Stimulated activated CD8-positive, alpha-beta memory T cell treated with anti-CD3 and anti-CD28 coated beads, Interleukin-15, amount 100 ng/mL, for 24 hours (primary cell): ENCODE measurements around the gene DPP7.
A peak's percentile ranks its signal among the peaks of the same experiment; 100 is the strongest.

Experiments
- DNase-seq: peaks from one replicate; pipeline ENCODE4 v3.0.0-alpha.2; 2020; ENCODE audit warnings: low read depth

Gene DPP7

GRCh38 chr9:137086531-137087408 is 27.8 kb downstream of the DPP7 start, which contains the start of gene MAN1B1:
Gene MAN1B1 (plus strand): TSS chr9:137086985. CDS start chr9:137087000, 15 bp downstream.
- DNase-seq = peak; percentile 98

DNA sequence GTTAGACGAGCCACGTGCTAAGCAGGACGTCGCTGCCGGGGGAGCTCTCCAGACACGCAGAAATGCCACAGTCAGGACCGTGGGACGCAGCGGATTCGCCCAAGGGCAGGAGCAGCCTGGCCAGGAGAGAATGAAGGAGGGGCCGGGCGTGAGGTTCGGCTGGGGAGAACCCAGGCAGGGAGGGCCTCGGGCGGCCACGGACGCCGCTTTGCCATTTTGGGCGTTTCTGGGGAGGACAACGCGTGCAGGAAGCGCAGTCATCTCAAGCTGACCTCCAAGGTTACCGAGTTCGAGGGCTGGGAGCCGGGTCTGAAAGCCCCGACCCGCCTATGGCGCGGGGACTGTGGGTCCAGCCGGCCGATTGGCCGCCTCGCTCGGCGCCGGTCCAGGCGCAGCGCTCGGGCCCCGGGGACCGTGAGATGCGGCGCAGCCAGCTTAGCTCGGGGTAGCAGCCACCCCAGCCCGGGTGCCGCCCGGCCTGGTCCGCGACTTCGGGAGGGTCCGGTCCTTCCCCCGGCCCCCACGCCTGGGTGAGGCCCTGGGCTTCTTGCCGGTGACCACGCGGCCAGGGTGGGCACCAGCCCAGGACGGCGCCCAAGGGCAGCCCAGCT is 28.5 kb downstream of the DPP7 start:
- no peak for DNase-seq

DNA sequence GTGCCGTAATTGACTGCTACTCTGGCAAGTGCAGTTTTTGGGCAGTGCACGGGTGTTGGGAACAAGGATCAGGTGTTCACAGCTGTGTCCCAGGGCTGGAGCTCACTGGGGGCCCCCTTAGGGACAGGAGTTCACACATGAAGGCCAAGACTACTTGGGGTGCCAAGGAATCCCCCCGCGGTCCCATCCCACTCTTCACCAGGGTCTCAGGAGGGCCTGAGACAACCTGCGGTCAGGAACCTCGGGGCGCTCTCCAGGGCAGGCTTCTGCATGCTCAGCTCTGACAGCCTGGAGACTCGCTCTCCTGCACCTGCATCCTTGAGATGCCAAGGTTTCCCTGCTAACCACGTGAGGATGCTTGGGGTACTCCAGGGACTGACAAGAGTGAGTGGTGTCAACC is 30.0 kb downstream of the DPP7 start:
- no peak for DNase-seq

- no peak for DNase-seq
These were observed 31.0 kb downstream of the DPP7 start for GRCh38 chr9:137083394-137084004.

DNA sequence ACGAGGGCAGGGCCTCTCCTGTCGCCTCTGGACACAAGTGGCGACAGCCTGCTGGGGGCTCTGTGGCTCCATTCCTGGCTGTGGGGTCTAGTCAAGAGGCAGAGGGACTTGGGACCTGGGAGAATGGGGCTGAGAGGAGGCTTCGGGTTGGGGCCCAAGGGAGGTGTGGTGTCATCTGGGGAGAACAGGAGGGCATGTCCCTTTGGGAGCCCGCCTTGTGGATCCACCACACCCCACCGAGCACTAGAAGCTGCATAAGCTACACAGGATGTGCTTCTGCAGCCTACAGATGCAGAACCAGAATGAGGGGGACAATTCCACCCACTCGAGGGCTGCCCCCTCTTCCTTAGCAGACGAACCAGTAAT is 31.6 kb downstream of the DPP7 start:
- no peak for DNase-seq

- DNase-seq = no peak
These were observed 32.2 kb downstream of the DPP7 start for GRCh38 chr9:137082222-137082924.

- DNase-seq = no peak
These were observed 34.0 kb downstream of the DPP7 start for GRCh38 chr9:137080260-137081122.

DNA sequence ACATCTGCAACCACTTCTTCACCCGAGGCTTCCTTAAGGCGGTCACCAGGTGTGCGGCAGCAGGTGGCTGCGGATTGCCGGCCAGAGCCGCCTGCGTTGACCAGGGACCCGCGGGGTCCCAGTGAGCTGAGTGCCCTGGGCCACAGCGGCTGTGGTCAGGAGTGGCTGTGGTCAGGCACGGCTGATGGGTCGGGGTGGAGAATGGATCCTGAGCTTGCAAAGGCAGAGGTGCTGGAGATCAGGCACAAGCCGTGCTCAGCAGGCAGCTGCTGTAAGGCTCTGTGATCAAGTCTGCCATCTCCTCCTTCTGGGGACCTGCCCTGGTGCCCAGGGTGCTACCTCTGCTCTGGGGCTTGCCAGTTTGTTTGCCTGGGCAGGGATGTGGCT is 35.1 kb downstream of the DPP7 start:
- no peak for DNase-seq

GRCh38 chr9:137078701-137079400 is 35.7 kb downstream of the DPP7 start:
- DNase-seq = no peak

DNA sequence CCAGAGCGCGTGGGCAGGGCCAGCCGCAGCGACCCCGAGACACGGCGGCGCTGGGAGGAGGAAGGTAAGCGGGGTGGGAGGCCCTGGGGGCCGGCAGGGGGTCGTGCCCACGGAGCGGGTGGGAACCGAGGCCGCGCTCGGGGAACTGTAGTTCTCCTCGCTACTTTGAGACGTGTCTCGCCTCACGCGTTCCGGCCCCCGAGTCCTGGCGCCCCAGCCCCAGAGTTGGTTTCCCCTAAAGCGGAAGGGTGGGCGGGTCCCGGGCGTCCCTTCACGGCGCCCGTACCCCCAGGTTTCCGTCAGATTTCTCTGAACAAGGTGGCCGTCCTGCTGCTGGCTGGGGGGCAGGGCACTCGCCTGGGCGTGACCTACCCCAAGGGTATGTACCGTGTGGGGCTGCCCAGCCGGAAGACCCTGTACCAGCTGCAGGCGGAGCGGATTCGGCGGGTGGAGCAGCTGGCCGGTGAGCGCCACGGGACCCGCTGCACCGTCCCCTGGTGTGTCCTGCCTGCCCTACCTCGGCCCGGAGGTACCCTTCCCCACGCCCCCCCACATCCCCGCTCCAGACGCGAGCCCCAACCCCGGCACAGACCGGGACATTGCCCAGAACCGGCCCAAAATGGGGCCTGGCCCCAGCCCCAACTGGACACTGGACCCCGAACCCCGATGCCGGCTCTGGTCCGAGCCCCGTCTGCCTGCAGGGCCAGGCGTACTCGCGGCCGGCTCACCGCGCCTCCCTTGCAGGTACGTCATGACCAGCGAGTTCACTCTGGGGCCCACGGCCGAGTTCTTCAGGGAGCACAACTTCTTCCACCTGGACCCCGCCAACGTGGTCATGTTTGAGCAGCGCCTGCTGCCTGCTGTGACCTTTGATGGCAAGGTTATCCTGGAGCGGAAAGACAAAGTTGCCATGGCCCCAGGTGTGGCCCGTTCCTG is 36.5 kb downstream of the DPP7 start:
- DNase-seq = no peak

DNA sequence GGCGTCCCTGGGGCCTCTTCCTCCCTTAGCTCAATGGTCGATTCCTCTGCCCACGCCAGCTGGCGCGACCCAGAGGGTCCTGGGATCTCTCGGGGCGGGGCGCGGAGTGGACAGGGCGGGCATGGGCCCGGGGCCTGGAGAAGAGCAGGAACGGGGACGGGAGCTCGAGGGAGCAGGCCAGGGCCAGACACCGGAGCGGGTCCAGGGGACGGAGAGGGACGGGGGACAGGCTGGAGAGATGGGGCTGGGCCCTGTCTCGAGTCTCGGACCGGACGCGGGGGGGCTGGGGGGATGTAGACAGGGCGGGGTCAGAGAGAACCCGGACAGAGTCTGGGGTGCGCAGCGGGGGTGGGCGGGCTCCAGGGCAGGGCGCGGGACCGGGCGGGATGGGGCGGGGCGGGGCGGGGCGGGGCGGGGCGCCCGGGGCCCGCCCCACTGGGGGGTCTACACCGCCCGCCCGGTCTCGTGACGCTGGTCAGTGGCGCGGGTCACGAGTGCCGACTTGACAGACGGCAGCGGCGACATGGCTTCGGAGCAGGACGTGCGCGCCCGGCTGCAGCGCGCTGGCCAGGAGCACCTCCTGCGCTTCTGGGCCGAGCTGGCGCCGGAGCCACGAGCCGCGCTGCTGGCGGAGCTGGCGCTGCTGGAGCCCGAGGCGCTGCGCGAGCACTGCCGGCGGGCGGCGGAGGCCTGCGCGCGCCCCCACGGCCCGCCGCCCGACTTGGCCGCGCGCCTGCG is 37.4 kb downstream of the DPP7 start, which contains the start of gene UAP1L1:
Gene UAP1L1 (plus strand): TSS at position 508 of the 738 bp plus-strand sequence. CDS start 16 bp downstream, at position 524.
- DNase-seq = no peak

DNA sequence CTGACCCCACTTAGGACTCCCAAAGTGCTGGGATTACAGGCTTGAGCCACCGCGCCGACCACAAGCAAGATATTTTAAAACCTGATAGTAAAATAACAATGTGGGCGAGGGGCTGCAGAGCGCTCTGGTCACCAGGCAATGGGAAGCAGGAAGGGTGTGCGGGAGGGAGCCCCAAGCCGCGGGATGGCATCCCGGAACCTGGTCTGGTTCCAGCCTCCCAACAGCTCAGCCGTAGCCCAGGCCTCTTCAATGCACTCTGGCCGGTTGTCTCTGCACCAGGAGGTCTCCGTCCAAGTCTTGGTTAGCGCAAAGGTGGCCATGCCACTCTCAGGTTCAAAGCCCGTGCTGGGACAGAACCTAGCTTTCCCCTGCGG is 37.9 kb downstream of the DPP7 start:
- no peak for DNase-seq

DNA sequence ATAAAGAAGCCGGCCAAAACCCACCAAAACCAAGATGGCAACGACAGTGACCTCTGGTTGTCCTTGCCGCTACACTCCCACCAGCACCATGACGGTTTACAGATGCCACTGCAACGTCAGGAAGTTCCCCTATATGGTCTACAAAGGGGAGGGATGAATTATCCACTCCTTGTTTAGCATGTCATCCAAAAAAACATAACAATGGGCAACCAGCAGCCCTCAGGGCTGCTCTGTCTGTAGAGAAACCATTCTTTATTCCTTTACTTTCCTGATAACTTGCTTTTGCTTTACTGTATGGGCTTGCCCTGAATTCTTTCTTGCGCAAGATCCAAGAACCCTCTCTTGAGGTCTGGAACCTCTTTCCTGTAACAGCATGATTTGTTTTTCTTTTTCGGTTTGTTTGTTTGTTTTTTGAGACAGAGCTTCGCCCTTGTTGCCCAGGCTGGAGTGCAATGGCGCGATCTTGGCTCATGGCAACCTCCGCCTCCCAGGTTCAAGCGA is 39.2 kb downstream of the DPP7 start:
- DNase-seq = no peak

DNA sequence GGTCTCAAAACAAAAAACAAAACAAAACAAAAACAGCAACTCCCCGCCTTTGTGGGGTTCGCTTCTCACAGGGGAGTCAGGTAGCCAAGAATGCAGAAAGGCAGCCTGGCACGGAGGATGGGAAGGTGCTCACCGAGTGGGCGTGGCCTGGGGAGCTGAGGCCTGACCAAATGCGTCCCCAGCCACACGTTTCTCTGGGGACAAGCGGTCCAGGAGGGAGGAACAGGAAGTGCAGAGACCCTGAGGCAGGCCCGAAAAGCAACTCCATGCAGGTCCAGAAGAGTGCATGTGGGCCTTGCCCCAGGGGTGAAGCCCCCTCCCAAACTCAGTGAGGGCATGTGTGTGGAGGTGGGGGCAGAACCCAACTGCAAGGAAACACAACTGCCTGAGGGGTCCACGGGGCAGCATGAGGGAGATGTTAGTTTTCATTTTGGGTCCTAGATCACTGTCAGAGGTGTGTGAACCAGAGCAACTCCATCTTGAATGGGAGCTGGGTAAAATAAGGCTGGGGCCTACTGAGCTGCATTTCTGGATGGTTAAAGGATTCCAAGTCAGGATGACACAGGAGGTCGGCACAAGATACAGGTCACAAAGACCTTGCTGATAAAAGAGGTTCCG is 39.8 kb downstream of the DPP7 start:
- no peak for DNase-seq

GRCh38 chr9:137073992-137074399 is 40.5 kb downstream of the DPP7 start:
- DNase-seq = no peak

DNA sequence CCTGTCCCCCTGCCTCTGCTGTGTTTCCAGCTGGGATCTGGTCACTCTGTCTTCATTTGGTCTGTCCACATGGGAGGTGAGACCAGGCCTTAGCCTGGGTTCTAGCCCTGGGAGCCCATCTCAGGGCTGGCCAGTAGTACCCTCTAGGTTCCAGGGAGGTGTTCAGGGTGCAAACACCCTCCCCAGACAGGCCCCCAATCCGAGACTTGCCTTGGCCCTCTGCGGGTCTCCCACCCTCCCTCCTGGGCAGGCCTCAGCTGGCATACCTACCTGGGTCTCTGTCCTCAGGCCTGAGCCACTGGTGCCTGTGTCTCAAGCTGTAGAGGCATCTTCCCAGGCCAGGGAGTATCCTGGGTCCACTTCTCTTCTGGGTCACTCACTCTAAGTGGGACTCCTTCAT is 43.3 kb downstream of the DPP7 start:
- DNase-seq = no peak

- DNase-seq = no peak
These were observed 43.6 kb downstream of the DPP7 start for GRCh38 chr9:137070906-137071275.

DNA sequence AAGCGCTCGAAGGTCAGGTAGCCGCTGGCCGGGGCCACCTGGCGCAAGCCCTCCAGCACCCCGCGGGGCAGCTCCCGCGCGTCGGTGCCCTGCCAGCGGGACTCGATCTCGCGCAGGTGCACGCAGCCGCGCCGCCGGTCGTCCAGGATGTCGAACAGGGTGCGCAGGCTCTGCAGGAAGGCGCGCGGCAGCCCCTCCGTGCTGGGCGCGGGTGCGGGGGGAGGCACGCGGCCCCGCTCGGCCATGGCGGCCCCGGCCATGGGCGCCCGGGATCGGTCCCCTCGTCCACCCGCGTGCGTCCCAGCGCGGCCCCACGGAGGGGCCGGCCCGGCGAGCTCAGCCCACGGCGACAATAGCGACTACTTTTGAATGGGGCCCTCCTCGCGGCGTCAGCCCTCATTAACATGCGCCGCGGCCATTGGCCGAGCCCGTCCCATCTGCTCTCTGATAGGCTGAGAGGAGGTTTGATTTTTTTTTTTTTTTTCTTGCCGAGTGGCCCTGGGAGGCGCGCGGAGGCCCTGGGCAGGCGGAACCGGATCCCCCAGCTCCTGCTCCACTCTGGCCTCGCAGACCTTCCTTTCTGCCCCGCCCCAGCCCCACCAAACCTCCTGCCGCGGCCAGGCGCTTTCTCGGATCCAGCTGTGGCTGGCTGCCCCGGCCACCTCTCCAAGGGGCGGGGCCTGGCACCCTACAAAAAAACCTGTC is 44.2 kb downstream of the DPP7 start, which contains the start of gene SAPCD2:
Gene SAPCD2 (minus strand): TSS at position 357 of the 705 bp plus-strand sequence. CDS start 97 bp downstream, at position 260.
- DNase-seq = peak; percentile 61
